NCI-H1436 (cell line): Measurements from ENCODE around the gene VPS25.

ENCODE experiments used
- DNase-seq: peaks from one replicate; lab custom pipeline; 2025; lab: John Stamatoyannopoulos, UW

Gene VPS25

GRCh38 chr17:42795465-42795864 is 22.2 kb downstream of the VPS25 start:
- no peak for DNase-seq

DNA sequence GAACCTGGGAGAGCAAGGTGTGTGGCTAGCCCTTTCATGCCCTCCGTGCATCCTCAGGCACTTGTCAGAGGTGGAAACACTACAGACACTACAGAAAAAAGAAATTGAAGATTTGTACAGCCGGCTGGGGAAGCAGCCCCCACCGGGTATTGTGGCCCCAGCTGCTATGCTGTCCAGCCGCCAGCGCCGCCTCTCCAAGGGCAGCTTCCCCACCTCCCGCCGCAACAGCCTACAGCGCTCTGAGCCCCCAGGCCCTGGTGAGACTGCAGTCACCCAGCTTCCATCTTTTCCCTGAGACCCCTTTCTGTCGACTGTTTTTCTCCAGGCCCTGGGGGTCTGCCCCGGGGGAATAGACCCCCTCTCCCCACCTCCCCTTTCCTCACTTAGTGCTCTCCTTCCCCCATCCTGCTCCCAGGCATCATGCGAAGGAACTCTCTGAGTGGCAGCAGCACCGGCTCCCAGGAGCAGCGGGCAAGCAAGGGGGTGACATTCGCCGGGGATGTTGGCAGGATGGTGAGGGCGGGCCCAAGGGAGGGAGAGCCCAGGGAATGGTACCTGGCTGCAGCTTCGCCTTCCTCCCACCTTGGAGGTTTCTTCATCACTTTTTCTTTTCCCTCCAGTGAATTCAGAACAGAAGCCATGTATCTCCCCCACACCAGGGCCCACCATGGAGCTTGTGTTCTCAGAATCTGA is 23.0 kb downstream of the VPS25 start:
- DNase-seq, result no peak

GRCh38 chr17:42797067-42798007 is 24.1 kb downstream of the VPS25 start:
- no peak for DNase-seq

- DNase-seq, result no peak
Measured at GRCh38 chr17:42798011-42798382, 24.7 kb downstream of the VPS25 start.

DNA sequence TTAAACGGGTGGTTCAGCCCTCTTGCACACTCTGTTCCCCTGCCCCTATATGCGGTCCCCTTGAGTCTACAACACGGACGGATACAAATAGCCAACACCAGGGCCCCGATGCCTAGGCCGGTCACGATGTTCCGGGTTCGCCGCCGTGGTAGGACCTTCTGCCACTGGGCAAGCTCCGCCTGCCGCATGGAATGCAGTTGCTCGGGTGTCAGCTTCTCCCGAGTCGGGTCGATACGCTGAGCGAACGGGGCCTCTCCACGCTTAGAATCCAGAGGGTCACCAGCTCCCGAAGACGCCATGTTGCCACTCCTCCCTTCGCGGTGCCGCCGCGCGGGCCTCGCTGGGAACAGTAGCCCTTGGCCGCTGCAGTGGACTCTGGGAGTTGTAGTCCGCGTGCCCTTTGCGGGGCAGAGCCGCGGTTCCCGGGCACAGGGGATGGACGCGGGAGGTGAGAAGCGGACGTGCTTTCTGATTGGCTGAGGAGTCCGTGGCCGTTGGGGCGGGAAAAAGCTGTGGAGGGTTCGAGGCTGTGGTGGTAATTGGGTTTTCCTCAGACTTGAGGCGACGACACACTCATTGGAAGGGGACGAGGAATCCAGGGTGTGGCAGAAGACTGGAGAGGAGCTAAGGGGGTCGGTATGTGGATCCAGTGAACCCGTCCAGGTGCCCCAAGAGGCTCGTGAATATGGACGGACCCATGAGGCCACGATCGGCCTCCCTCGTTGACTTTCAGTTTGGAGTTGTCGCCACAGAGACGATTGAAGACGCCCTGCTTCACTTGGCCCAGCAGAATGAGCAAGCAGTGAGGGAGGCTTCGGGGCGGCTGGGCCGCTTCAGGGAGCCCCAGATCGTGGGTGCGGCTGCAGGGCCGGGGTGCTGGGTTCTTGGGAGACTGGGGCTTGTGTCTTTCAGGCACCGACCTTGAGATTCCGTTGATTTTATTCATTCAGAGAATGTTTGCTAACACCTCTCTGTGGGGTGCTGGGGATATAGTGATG is 25.4 kb downstream of the VPS25 start, which contains the start of the genes CNTD1 and COA3:
TSS of gene CNTD1 (plus strand) at position 479 of the 998 bp plus-strand sequence. CDS start at position 686, 207 bp downstream.
TSS of gene COA3 (minus strand) at position 322 of the 998 bp plus-strand sequence. CDS start at position 299, 23 bp downstream.
- DNase-seq, result peak; percentile 85

GRCh38 chr17:42803074-42803883 is 30.0 kb downstream of the VPS25 start:
- DNase-seq, result no peak

DNA sequence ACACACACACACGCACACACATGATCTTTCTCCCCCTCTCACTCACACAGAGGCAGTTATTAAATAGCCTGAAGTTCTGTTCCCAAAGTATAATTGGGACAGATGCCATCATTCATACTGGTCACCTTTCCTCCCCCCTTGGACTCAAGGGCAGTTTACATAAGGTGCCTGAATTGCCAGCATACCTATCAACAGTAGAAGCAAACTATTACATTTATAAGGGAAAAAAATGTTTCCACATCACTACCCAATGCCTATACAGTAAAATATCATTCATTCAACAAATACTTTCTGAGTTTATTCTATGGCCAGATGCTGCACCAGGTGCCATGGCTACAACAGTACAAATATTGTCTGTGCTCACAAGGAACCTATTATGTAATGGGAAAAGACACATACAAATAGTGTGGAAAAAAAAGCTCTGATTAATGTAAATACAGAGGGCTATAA is 31.7 kb downstream of the VPS25 start:
- no peak for DNase-seq

GRCh38 chr17:42806249-42806648 is 33.0 kb downstream of the VPS25 start:
- DNase-seq, result no peak

DNA sequence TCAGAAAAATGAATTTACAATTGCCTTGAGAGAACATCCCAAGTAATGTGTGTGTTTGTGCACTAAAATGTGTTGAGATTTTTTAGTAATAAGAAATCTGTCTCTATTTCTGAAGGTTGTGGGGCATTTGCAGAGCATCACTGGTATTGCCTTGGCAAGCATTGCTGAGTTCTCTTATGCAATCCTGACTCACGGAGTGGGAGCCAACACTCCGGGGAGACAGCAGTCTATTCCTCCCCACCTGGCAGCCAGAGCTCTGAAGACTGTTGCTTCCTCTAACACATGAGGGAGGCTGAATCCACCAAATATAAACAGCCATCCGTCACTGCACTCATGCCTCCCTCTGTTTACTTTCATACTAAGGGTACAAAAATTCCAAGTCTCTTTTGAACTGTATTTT is 36.0 kb downstream of the VPS25 start:
- DNase-seq, result no peak

GRCh38 chr17:42814633-42815399 is 41.6 kb downstream of the VPS25 start:
- no peak for DNase-seq

DNA sequence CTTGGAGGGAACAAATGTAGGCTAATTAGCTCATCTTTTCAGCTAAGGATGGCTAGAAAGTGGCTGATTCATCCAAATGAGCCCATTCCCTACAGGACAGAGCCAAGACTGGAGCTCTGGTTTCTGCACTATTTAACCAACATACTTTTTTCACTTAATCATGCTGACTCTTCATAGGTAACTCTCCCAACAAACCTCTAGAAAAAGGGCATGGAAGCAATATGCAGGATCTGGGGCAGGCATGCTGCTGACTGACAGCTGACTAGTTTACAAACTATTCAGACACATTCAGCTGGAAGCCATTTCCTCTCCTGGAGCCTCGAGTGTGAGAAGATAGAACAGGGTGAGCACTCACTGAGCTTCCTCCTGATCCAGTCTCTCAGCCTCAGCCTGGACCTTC is 44.6 kb downstream of the VPS25 start:
- no peak for DNase-seq

- DNase-seq, result no peak
Measured at GRCh38 chr17:42818379-42818778, 45.1 kb downstream of the VPS25 start.

DNA sequence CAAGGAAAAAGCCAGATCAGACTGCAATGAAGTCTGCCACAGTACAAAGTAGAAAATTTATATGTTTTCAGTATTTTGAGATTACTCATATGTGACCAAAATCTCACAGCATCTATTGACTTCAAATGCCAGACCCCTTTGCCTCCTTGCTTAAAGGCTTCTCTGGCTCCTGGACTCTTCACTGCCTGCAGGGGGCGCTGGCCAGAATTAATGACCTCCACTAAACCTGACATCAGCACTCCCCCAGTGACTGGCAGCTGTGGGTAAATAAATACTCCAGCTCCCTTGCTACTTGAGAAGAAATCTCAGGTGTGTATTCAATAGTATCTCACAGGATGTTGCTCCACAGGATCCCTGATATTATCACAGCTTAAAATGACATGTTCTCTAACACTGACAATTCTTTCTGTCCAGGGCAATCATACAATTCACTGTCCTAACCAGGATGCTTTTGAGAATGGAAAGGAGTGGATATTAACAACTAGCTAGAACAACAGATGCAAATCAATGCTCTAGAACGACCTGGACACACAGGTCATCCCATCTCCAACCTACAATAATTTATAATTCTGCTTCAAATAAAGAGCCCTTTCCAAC is 46.8 kb downstream of the VPS25 start:
- DNase-seq, result peak; percentile 54

DNA sequence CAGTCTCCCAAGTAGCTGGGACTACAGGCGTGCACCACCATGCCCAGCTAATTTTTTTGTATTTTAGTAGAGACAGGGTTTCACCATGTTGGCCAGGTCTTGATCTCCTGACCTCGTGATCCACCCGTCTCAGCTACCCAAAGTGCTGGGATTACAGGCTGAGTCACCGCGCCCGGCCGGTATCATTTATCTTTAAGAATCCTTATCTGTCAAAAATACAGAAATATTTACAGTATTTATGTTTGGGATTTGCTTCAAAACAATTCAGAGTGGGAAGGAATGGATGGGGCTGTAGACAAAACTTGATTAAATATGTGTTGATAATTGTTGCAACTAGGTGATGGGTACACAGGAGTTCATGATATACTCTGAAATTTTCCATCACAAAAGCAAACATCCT is 47.9 kb downstream of the VPS25 start:
- no peak for DNase-seq

DNA sequence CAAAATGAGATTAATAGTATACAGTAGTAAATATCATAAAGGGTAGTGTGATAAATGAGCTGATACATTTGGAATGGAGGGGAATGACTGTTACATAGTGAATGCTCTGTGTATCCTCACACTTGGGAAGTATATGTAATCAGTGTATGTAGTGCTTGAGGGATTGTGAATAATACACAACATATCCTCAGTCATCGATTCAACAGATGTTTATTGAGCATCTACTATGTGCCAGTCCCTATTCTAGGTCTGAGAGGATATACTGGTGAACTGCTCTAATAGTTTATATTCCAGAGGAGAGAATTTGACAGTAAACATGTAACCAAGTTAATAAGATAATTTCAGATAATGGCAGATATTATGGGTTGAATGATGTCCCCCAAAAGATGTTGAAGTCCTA is 54.2 kb downstream of the VPS25 start:
- DNase-seq, result no peak
